ENCODE measurements around the gene WFDC2.
A peak's percentile ranks its signal among the peaks of the same experiment; 100 is the strongest.

WFDC2 gene

GRCh38 chr20:45470262-45470931, 844 bp downstream of the WFDC2 start:
- H3K27ac ChIP-seq (ENCODE audit: extremely low read depth, low read depth, low read length): no peak overlapping the region
- H3K4me1 ChIP-seq (ENCODE audit: control insufficient read depth, insufficient read depth, low read length): peaks cover 4% of the 10 kb centered on the region; the same call in 1 of the 2 replicates
- H3K4me3 ChIP-seq (ENCODE audit: low read depth, low read length): peak overlapping the region; percentile 38
- no peaks in the 10 kb centered on the region for H3K9me3 ChIP-seq (ENCODE audit: control insufficient read depth, insufficient read depth, low read depth, low read length)
- ChIA-PET POLR2A (interaction anchor here (0.6 kb wide), 1 partner anchor 128 kb away, joined by 3 read pairs; no protein-coding TSS in a partner anchor), CTCF (interaction anchor here (0.6 to 0.8 kb wide), 4 partner anchors 168 to 544 kb away, joined by 3 to 4 read pairs (median 4); no protein-coding TSS in a partner anchor)
- TF ChIP-seq ZBTB21 (tag by site-specific recombination; IDR thresholded peaks at IDR 0.05): no peak
- no peak for TF ChIP-seq ZNF391 (tag by site-specific recombination; IDR thresholded peaks at IDR 0.05; ENCODE audit: borderline replicate concordance, low read depth)
- no peak for TF ChIP-seq ZNF777 (tag by site-specific recombination; IDR thresholded peaks at IDR 0.05; ENCODE audit: borderline replicate concordance)
- no peaks in the 10 kb centered on the region for H3K36me3 ChIP-seq (ENCODE audit: control insufficient read depth in 2 of 2, insufficient read depth in 1 of 2, low read length in 2 of 2)

DNA sequence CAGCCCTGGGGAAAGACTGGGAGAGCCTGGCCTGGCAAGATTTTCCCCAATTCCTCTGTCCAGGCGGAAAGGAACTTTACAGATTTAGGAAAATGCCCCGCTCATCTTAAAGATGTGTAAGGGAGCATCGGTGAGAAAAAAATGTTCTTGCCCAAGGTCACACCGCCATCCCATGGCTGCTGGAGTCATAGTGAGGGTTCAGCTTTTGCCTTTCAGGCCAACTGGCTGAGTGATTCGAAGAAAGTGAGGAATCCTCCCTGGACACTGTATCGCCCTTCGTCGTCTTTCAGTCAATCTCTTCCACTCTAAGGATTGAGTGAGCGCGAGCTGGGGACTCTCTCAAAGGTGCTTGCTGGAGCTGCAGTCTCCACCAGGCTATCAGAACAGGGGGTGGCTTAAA, 1.4 kb downstream of the WFDC2 start:
- ChIA-PET POLR2A (no interaction called here), CTCF (no interaction called here)
- no peaks in the 10 kb centered on the region for H3K36me3 ChIP-seq (ENCODE audit: control insufficient read depth in 2 of 2, insufficient read depth in 1 of 2, low read length in 2 of 2)
- peaks cover 4% of the 10 kb centered on the region; the same call in 1 of the 2 replicates for H3K4me1 ChIP-seq (ENCODE audit: control insufficient read depth, insufficient read depth, low read length)
- H3K4me3 ChIP-seq (ENCODE audit: low read depth, low read length): no peak overlapping the region
- H3K27ac ChIP-seq (ENCODE audit: extremely low read depth, low read depth, low read length): no peak overlapping the region
- no peaks in the 10 kb centered on the region for H3K9me3 ChIP-seq (ENCODE audit: control insufficient read depth, insufficient read depth, low read depth, low read length)
- TF ChIP-seq ZNF324 (tag by site-specific recombination; IDR thresholded peaks at IDR 0.05) (no peak), ZNF10 (tag by site-specific recombination; IDR thresholded peaks at IDR 0.05) (no peak), ZNF19 (tag by site-specific recombination; IDR thresholded peaks at IDR 0.05; ENCODE audit: low read depth) (no peak), ZNF23 (tag by site-specific recombination; IDR thresholded peaks at IDR 0.05; ENCODE audit: borderline replicate concordance) (no peak), ZNF664 (tag by site-specific recombination; IDR thresholded peaks at IDR 0.05) (no peak), ZNF560 (tag by site-specific recombination; IDR thresholded peaks at IDR 0.05; ENCODE audit: borderline replicate concordance) (no peak), ZFP41 (tag by site-specific recombination; IDR thresholded peaks at IDR 0.05; ENCODE audit: borderline replicate concordance) (no peak), KLF16 (tag by site-specific recombination; IDR thresholded peaks at IDR 0.05) (no peak), ZNF404 (tag by site-specific recombination; IDR thresholded peaks at IDR 0.05) (no peak), ZNF26 (tag by site-specific recombination; IDR thresholded peaks at IDR 0.05) (no peak), ZNF335 (tag by site-specific recombination; conservative IDR thresholded peaks at IDR 0.05) (no peak), ZBTB6 (tag by site-specific recombination; IDR thresholded peaks at IDR 0.05) (no peak), ZNF645 (tag by site-specific recombination; IDR thresholded peaks at IDR 0.05) (no peak), IKZF3 (tag by site-specific recombination; IDR thresholded peaks at IDR 0.05) (no peak)
- TF ChIP-seq, protein P1, sequence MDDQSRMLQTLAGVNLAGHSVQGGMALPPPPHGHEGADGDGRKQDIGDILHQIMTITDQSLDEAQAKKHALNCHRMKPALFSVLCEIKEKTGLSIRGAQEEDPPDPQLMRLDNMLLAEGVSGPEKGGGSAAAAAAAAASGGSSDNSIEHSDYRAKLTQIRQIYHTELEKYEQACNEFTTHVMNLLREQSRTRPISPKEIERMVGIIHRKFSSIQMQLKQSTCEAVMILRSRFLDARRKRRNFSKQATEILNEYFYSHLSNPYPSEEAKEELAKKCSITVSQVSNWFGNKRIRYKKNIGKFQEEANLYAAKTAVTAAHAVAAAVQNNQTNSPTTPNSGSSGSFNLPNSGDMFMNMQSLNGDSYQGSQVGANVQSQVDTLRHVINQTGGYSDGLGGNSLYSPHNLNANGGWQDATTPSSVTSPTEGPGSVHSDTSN (CRISPR knock-in tag; IDR thresholded peaks at IDR 0.05): no peak
- TF ChIP-seq, protein P2, sequence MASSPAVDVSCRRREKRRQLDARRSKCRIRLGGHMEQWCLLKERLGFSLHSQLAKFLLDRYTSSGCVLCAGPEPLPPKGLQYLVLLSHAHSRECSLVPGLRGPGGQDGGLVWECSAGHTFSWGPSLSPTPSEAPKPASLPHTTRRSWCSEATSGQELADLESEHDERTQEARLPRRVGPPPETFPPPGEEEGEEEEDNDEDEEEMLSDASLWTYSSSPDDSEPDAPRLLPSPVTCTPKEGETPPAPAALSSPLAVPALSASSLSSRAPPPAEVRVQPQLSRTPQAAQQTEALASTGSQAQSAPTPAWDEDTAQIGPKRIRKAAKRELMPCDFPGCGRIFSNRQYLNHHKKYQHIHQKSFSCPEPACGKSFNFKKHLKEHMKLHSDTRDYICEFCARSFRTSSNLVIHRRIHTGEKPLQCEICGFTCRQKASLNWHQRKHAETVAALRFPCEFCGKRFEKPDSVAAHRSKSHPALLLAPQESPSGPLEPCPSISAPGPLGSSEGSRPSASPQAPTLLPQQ (tag by site-specific recombination; IDR thresholded peaks at IDR 0.05): no peak
